Raji (cell line): ENCODE measurements around the gene CTNNAL1.

Source experiments
- POLR2A ChIP-seq: IDR thresholded peaks from 2 replicates; pipeline ENCODE4 v1.6.1; 2011; ENCODE audit warnings: low read depth, low read length, control low read depth; ENCODE audit not compliant: insufficient read depth

The CTNNAL1 gene

DNA sequence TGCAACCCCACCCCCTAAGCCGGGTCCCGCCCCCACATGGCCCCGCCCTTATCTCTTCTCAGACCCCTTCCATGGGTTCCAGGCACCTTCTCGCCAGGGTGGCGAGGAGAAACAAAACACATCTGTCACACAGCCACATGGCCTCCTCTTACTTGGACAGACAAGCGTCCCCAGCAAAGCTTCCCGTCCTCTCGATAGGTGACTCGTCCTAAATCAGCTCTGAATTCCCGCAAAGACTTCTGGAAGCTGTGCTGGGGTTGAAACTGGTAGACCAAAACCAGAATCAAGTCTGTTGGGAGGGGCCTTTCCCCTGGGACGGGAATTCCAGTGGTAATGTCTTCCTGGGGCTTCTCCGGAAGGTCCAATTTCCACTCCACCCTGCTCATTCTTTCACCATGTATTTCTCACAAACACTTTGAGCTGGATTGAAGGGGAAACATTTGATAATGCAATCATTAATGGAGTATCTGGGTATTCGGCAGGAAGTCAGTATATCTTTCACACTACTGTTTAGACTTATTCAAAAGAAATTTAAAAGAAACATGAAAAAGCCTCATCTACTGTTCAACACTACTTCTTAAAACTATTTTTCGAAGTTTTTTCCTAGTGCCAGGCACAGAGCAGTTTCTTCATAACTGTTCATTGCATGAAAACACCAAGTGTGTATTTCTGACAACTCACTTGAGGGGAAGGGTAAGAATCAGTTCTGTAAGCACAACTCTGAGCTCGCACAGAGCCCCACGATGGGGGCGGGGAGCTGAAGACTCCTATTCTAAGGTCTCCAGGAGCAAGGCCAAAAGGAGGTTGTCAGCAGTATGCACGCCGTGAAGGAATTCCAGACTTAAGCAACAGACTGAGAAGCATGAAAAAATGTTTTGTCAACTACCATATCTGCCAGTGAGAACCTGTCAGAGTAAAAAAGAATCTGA is 644 bp upstream of the CTNNAL1 start:
- no peak for TF ChIP-seq POLR2A

DNA sequence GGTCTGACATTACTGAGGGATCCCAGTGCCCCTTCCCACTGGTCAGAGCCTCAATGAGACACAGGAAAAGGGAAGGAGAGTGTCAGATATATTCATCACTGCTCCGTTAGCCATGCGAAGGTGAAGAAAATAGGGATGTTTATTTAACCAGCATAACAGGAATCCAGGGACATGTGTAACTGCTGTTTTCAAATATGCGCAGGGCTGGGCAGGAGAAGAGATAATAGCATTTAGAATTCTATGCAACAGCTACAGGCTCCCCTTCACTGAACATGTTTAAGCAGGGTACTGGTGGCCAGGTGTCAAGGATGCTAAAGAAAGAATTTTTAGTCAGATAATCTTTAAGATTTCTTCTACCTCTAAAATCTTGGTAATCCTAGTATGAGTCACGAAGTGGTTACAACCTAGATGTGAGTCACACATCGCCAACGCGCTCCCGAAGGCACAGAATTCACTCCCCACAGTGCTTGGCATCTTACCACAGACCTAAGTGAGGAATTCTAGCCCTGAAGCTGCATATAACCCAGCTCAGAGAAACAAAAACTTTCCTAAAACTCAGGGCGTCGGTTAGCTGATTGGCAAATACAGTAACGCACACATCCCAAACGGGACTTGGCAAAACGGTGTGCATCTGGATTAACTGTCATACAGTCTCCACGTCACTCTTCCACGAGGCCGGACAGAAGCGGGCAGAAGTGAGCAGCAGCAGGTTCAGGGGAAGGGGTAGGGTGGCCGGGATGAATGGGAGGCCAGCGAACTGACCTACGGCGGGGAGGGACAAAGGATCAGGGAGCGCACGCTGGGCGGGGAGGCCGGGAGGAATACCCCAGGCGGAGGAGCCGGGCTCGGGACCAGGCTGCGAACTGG is 1.1 kb downstream of the CTNNAL1 start:
- no peak for TF ChIP-seq POLR2A

DNA sequence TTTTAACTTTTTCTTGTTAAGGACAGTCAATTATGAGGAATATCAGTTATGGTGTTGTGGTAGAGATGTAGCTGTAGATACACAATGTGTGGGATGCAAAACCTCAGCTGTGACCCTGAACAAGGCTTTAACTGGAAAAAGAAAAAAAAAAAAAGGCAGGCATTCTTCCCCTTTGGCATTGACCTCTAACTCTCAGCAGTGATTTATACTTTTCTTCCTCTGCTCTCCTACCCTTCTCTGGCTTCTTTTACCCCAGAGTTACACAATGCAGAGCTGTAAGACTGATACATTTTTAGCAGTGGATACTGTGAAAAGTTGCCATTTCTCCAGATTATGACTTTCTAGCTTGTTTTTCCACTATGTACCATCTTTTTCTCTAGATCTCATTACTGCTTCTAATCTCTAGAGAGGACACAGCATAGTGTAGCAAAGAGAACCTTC is 2.0 kb downstream of the CTNNAL1 start:
- no peak for TF ChIP-seq POLR2A

DNA sequence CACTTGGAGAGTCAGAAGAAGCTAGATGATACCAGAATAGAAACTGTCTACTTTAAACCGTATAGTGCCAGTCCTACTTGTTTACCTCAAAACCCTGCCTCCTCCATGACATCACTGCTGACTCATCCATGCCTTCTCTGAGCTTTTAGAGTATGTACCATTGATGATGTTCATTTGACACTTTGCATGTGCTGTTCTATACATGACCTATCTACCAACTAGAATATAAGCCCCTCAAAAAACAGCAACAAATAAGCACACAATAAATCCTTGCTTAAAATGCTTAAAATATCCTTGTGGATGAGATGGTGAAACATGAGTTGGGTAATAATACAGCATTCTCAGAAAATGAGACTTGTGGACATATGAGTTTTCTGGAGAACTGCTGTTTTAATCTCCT is 2.6 kb downstream of the CTNNAL1 start:
- no peak for TF ChIP-seq POLR2A

DNA sequence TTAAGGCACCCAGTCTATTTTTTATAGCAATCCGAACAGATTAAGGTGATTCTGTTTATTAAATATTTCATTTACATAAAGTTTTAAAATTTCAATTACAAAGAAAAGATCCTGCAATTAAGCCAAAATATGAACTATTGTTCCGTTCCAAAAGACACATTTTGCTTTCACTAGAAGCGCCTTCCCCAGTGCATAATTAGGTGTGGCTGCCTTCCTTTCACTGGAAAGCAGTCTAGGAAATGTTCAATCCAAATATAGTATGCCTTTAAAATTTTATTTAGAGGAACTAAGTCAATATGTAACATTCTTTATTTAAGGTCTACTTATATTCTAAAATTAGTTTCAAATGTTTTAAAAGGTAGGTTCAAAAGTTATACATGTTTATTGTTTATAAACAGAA is 7.6 kb downstream of the CTNNAL1 start:
- TF ChIP-seq POLR2A = no peak

DNA sequence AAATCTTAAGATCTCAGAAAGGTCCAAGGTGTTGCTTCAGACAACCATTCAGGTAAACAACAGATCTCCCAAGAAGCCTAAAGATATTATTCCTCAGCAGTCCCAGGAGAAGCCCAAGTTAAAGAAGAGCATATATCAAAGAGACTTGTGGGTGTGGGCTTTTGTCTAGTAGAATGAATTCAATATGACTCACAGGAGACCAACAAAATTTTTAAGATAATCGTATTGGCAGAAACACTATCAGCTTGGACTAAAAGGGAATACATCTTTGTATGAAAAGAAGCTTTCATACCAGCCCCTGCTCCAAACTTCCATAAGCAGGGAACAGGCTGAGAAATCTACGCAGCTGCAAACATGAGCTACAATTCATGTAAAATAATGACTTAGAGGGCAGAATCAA is 10.2 kb downstream of the CTNNAL1 start:
- no peak for TF ChIP-seq POLR2A

DNA sequence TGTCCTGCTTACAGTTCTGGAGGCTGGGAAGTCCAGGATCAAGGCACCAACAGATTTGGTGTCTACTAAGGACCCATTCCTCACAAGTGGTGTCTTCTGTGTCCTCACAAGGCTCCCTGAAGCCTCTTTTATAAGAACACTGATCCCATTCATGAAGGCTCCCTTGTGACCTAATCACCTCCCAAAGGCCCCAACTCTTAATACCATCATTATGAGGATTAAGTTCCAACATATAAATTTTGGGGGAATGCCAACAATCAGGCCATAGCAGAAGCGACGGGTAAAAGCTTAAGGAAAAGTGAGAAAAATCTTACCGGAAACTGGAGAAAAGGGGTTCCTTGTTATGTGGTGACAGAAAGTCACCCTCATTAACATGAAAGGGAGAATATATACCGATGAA is 11.2 kb downstream of the CTNNAL1 start:
- TF ChIP-seq POLR2A = no peak

DNA sequence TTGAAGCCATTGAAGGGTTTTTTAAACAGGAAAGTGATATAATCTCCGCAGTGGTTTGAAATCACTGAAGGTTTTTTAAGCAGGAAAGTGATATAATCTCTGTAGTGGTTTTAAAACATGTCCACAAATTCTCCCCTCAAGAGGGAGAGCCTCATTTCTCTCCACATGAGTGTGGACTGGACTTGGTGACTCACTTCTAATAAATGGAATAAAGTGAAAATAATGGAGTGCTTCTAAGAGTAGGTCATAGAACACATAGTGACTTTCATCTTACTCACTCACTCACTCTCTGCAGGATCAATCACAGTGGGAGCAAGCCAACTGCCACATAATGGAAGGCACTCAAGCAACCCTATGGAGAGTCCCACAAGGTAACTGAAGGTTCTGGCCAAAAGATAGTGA is 12.0 kb downstream of the CTNNAL1 start:
- TF ChIP-seq POLR2A = no peak

DNA sequence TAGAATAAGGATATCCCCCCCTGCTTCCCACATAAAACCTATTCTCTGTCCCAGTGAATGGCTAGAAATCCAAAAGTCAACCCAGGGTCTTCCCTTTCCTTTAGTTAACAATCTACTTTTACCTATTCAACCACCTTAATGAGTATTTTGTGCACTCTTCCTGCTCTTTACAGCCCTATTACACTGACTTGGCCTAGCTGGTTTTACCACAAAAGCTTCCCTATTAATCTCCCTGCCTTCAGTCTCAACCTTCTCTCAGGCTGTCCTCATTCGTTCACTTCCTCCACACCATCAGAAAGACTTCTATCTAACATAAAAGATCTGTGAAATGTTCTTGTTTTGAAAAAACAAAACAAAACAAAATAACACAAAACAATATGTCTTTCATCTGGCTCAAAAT is 16.2 kb downstream of the CTNNAL1 start:
- no peak for TF ChIP-seq POLR2A

DNA sequence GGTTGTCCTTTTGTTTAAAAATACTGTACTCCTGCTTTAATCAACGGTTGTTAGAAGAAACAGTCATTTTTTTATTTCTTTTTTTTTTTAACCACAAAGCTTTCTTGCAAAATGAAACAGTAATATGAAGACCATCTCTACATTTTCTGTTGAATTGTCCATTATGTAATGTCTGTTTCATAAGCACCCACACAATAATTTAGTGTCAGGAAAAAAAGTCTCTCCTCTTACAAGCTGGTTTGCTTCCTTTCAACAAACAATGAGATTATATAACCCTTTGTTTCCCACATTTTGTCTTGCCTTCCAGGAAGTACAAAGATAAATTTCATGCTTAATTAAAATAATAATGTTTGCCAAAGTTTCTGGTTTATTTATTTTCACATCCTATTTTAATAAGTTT is 16.7 kb downstream of the CTNNAL1 start:
- no peak for TF ChIP-seq POLR2A

DNA sequence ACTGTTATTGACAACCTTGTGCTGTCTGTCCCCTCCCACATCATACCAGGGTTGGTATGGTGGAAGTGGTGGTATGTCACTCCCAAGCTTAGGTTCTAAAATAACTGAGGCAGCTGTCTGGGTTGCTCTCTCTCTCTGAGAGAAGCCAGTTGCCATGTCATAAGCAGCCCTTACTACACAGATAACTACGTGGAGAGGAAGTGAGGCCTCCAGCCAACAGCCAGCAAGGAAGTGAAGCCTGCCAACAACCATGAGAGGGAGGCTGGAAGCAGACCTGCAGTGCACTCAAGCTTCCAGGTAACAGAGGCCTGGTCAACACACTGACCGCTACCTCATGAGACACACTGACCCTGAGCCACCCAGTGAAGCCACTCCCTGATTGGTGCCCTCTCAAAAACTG is 18.6 kb downstream of the CTNNAL1 start:
- no peak for TF ChIP-seq POLR2A

DNA sequence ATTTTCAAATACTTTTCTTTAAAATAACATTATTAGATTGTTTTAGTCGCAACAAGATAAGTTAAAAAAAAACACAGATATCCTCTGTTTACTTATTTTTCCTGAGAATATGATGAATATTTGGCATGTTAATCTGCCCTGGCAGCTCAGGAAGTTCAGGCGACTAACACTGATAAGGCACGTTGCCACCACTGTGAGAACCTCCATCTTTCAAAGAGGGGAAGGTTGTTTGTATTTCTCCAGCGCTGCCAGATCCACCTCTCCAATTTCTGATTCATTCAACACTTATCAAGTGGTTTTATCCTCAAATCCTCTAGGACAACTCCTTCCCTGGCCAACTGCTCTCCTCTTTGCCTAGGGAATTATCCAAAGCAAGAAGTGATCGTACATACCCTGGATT is 21.8 kb downstream of the CTNNAL1 start:
- TF ChIP-seq POLR2A = no peak

DNA sequence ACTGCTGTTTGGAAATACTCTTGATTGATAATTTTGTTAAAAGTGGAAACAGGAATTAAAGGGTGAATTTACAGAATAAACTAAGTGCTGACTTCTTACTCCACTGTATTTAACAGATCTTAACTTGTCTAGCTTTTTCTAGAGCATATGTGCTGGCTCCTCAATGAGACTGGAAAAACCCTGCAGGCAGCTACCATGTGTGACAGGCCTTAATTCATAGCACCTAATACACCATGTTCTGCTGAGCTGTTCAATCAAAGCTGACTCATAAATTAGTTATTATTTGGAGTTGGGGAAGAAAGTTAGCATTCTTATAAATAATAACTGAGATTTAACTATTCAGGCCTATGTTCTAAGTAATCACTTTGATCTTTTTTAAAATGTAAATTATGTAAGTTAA is 29.4 kb downstream of the CTNNAL1 start:
- no peak for TF ChIP-seq POLR2A

DNA sequence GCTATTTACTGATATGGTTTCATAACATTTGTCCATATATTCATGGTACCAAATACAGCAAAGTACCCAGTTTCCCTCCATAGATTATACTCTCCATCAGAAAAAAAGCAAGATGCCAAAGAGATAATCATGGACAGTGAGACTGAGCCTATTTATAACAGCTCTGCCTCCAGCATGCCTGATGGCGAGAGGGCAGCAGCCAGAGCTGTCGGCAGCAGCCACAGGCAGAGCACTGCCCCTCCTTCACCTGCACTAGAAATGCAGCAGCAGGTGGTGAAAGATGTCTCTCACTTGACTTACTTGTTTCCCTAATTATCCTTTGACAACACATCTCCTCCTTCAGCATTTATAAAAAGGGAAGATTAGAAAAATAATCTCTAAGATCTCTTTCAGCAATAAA is 32.4 kb downstream of the CTNNAL1 start:
- TF ChIP-seq POLR2A = no peak

DNA sequence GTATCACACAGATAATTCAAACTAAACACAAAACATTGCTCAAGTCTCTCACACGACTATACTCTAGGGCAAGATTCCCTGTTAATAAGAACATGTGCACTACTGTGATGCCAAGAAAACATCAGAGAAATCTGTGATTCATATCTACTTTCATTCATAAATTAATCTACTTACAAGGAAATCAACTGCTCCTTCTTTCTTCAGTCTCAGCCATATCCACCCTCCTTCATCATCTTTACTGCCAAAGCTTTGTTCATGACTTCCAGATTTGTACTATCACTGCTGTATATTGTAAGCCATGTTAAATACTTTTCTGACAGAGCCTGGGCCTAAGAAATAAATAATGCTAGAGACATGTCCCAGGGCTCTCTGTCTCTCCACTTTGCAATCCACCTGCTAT is 35.1 kb downstream of the CTNNAL1 start:
- TF ChIP-seq POLR2A = no peak

DNA sequence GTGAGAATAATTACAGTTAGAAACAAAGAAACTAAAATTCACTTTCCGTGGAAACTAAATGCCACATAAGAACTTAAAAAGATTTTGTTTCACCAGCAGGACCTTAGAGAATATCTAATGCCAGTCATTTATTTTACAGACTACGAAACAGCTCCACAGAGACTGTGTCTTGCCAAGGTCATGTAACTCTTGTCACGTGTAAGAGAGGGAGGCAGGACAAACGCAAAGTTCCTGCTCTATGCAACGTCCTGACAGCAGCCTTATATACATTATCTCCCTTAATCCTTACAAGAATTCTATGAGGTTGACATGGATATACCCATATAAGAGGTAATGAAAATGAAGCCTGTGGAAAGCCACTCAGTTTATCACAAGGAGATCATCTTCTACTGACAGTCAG is 39.4 kb downstream of the CTNNAL1 start:
- TF ChIP-seq POLR2A = no peak
